ENCODE data around the gene RPLP2.

The RPLP2 gene

GRCh38 chr11:803770-804598, 5.8 kb upstream of the RPLP2 start:
- DNase-seq (ENCODE audit: low read depth in 1 of 2, low spot score in 1 of 2) = no peak

GRCh38 chr11:804599-804964, 5.2 kb upstream of the RPLP2 start:
- Histone ChIP-seq H3K4me3 (replicated peaks; ENCODE audit: insufficient read depth, low read length) (peak overlapping the region; percentile 66), H3K27me3 (ENCODE audit: insufficient read depth, poor library complexity, severe bottlenecking) (no peaks in the 10 kb centered on the region), H3K27ac (replicated peaks) (peak overlapping the region; percentile 87)
- no peak for DNase-seq (ENCODE audit: low read depth in 1 of 2, low spot score in 1 of 2)
- TF ChIP-seq REST (IDR thresholded peaks at IDR 0.05; ENCODE audit: insufficient replicate concordance, low read depth) (no peak), GABPA (IDR thresholded peaks at IDR 0.05; ENCODE audit: low read depth) (no peak), POLR2AphosphoS5 (IDR thresholded peaks at IDR 0.05; ENCODE audit: low read depth) (no peak), CTCF (IDR thresholded peaks at IDR 0.05; ENCODE audit: insufficient read depth, low read length) (no peak), SPI1 (IDR thresholded peaks at IDR 0.05; ENCODE audit: borderline replicate concordance, low read depth) (no peak)

More at GRCh38 chr11:803770-804598, 5.8 kb upstream of the RPLP2 start:
- Histone ChIP-seq H3K27me3 (ENCODE audit: insufficient read depth, poor library complexity, severe bottlenecking) (no peaks in the 10 kb centered on the region), H3K4me3 (replicated peaks; ENCODE audit: insufficient read depth, low read length) (peak overlapping the region; percentile 66), H3K27ac (replicated peaks) (peak overlapping the region; percentile 87)
- TF ChIP-seq SPI1 (IDR thresholded peaks at IDR 0.05; ENCODE audit: borderline replicate concordance, low read depth) (no peak), POLR2AphosphoS5 (IDR thresholded peaks at IDR 0.05; ENCODE audit: low read depth) (no peak), CTCF (IDR thresholded peaks at IDR 0.05; ENCODE audit: insufficient read depth, low read length) (no peak), GABPA (IDR thresholded peaks at IDR 0.05; ENCODE audit: low read depth) (no peak), REST (IDR thresholded peaks at IDR 0.05; ENCODE audit: insufficient replicate concordance, low read depth) (no peak)

GRCh38 chr11:808427-809286, 1.1 kb upstream of the RPLP2 start:
- H3K4me3 ChIP-seq (replicated peaks; ENCODE audit: insufficient read depth, low read length) = peak overlapping the region; percentile 72
- peak in 1 of 2 experiments; percentile 60 for DNase-seq (ENCODE audit: low read depth in 1 of 2, low spot score in 1 of 2)
- peak overlapping the region; percentile 100 for H3K27ac ChIP-seq (replicated peaks)
- TF ChIP-seq GABPA (IDR thresholded peaks at IDR 0.05; ENCODE audit: low read depth) = no peak
- TF ChIP-seq POLR2AphosphoS5 (IDR thresholded peaks at IDR 0.05; ENCODE audit: low read depth) = no peak
- no peak for TF ChIP-seq REST (IDR thresholded peaks at IDR 0.05; ENCODE audit: insufficient replicate concordance, low read depth)
- no peak for TF ChIP-seq CTCF (IDR thresholded peaks at IDR 0.05; ENCODE audit: insufficient read depth, low read length)
- TF ChIP-seq SPI1 (IDR thresholded peaks at IDR 0.05; ENCODE audit: borderline replicate concordance, low read depth) = no peak
- no peaks in the 10 kb centered on the region for H3K27me3 ChIP-seq (ENCODE audit: insufficient read depth, poor library complexity, severe bottlenecking)

All from HL-60 (cell line).